Chondrocyte (in vitro differentiated cells): ENCODE measurements around the gene IRF6. TPM values are rescaled to one million over a fixed set of nuclear protein-coding genes. Genes with fewer than 3 reads are reported as not detected.

Experiments
- DNase-seq: peaks from one replicate; pipeline ENCODE4 v3.0.0; 2021; ENCODE audit warnings: mixed read lengths, low spot score
- H3K27ac Mint-ChIP-seq: one replicate; pipeline ENCODE4 v1.8.0; 2021; ENCODE audit warnings: mild to moderate bottlenecking, moderate library complexity, mixed read lengths; ENCODE audit not compliant: unreplicated experiment
- H3K27me3 Mint-ChIP-seq: 2 replicates; pipeline ENCODE4 v1.8.0; 2021; ENCODE audit warnings: low read depth, mixed read lengths
- H3K36me3 Mint-ChIP-seq: 2 replicates; pipeline ENCODE4 v1.8.0; 2021; ENCODE audit warnings: low read depth, mixed read lengths
- H3K4me1 Mint-ChIP-seq: 2 replicates; pipeline ENCODE4 v1.8.0; 2021; ENCODE audit warnings: low read depth, mild to moderate bottlenecking, mixed read lengths
- H3K4me3 Mint-ChIP-seq: one replicate; pipeline ENCODE4 v1.8.0; 2021; ENCODE audit warnings: mild to moderate bottlenecking, moderate library complexity, mixed read lengths; ENCODE audit not compliant: unreplicated experiment
- H3K9me3 Mint-ChIP-seq: 2 replicates; pipeline ENCODE4 v1.8.0; 2021; ENCODE audit warnings: low read depth, mixed read lengths
- CTCF ChIP-seq: fragments of 200-600 bp; sonication (generic); IDR thresholded peaks from 2 replicates; pipeline ENCODE4 v1.5.0; 2021; ENCODE audit warnings: antibody characterized with exemption, mild to moderate bottlenecking, moderate library complexity
- total RNA-seq: library from RNA; stranded (reverse); gene quantifications from 3 replicates; pipeline ENCODE4 v1.2.1, GENCODE V29; 2021

IRF6 gene
- total RNA-seq, 1 donor from 2014 or later, result 0.25 TPM

- no peaks in the 10 kb centered on the region for H3K9me3 Mint-ChIP-seq
- no peak overlapping the region for H3K4me3 Mint-ChIP-seq
- no peaks in the 10 kb centered on the region for H3K36me3 Mint-ChIP-seq
- TF ChIP-seq CTCF, result no peak
- H3K27ac Mint-ChIP-seq, result no peak overlapping the region
- peaks cover 18% of the 10 kb centered on the region for H3K27me3 Mint-ChIP-seq
- no peak for DNase-seq
- no peaks in the 10 kb centered on the region for H3K4me1 Mint-ChIP-seq
Observed at GRCh38 chr1:209816923-209817322, 11.0 kb upstream of the IRF6 start.

GRCh38 chr1:209815931-209816341 lies 10.0 kb upstream of the IRF6 start:
- DNase-seq, result no peak
- no peak overlapping the region for H3K4me3 Mint-ChIP-seq
- no peaks in the 10 kb centered on the region for H3K9me3 Mint-ChIP-seq
- H3K4me1 Mint-ChIP-seq, result no peaks in the 10 kb centered on the region
- peaks cover 17% of the 10 kb centered on the region for H3K27me3 Mint-ChIP-seq
- H3K36me3 Mint-ChIP-seq, result no peaks in the 10 kb centered on the region
- H3K27ac Mint-ChIP-seq, result no peak overlapping the region
- TF ChIP-seq CTCF, result no peak

GRCh38 chr1:209815490-209815889 lies 9.5 kb upstream of the IRF6 start:
- no peak overlapping the region for H3K27ac Mint-ChIP-seq
- DNase-seq, result no peak
- no peak for TF ChIP-seq CTCF

GRCh38 chr1:209813902-209814301 lies 8.0 kb upstream of the IRF6 start:
- no peak for TF ChIP-seq CTCF
- Mint-ChIP-seq H3K9me3 (no peaks in the 10 kb centered on the region), H3K4me3 (no peak overlapping the region), H3K27ac (no peak overlapping the region), H3K4me1 (no peaks in the 10 kb centered on the region), H3K36me3 (no peaks in the 10 kb centered on the region), H3K27me3 (peaks cover 7% of the 10 kb centered on the region)
- no peak for DNase-seq

More at GRCh38 chr1:209815490-209815889, 9.5 kb upstream of the IRF6 start:
- Mint-ChIP-seq H3K4me1 (no peaks in the 10 kb centered on the region), H3K9me3 (no peaks in the 10 kb centered on the region), H3K27me3 (peaks cover 14% of the 10 kb centered on the region), H3K36me3 (no peaks in the 10 kb centered on the region), H3K4me3 (no peak overlapping the region)

- DNase-seq, result no peak
- Mint-ChIP-seq H3K36me3 (no peaks in the 10 kb centered on the region), H3K27me3 (peaks cover 1% of the 10 kb centered on the region), H3K4me1 (peaks cover 20% of the 10 kb centered on the region), H3K27ac (no peak overlapping the region), H3K9me3 (no peaks in the 10 kb centered on the region), H3K4me3 (no peak overlapping the region)
- no peak for TF ChIP-seq CTCF
Observed at GRCh38 chr1:209810783-209811182, 4.8 kb upstream of the IRF6 start.
